Measurements from ENCODE around the gene C1QTNF9B.
A peak's percentile ranks its signal among the peaks of the same experiment; 100 is the strongest.
"Not testable (repeated sequence)": the region's sequence is repeated elsewhere in the genome, so short reads cannot be mapped to it uniquely, and the experiment has no call there.

Gene C1QTNF9B

GRCh38 chr13:23893791-23894190, 3.5 kb downstream of the C1QTNF9B start:
- DNase-seq (ENCODE audit: low read depth), result not testable (repeated sequence)

GRCh38 chr13:23889615-23890607, 7.4 kb downstream of the C1QTNF9B start:
- peak; percentile 22 for DNase-seq (ENCODE audit: low read depth)

GRCh38 chr13:23888658-23889614, 8.4 kb downstream of the C1QTNF9B start, which contains the start of gene MIPEP:
MIPEP (minus strand) TSS chr13:23889400; CDS start chr13:23889320, 80 bp downstream.
- DNase-seq (ENCODE audit: low read depth), result peak; percentile 93

GRCh38 chr13:23884361-23884760, 12.9 kb downstream of the C1QTNF9B start:
- not testable (repeated sequence) for DNase-seq (ENCODE audit: low read depth)

- no peak for DNase-seq (ENCODE audit: low read depth)
Observed at GRCh38 chr13:23883255-23883654, 14.0 kb downstream of the C1QTNF9B start.

- DNase-seq (ENCODE audit: low read depth), result not testable (repeated sequence)
Observed at GRCh38 chr13:23881402-23881800, 15.9 kb downstream of the C1QTNF9B start.

GRCh38 chr13:23880493-23881401, 16.6 kb downstream of the C1QTNF9B start:
- not testable (repeated sequence) for DNase-seq (ENCODE audit: low read depth)

- DNase-seq (ENCODE audit: low read depth), result no peak
Observed at GRCh38 chr13:23877286-23877685, 20.0 kb downstream of the C1QTNF9B start.

- DNase-seq (ENCODE audit: low read depth), result no peak
Observed at GRCh38 chr13:23876265-23876664, 21.0 kb downstream of the C1QTNF9B start.

GRCh38 chr13:23871616-23872220, 25.6 kb downstream of the C1QTNF9B start:
- DNase-seq (ENCODE audit: low read depth), result peak; percentile 50

- no peak for DNase-seq (ENCODE audit: low read depth)
Observed at GRCh38 chr13:23870356-23871140, 26.8 kb downstream of the C1QTNF9B start.

GRCh38 chr13:23868521-23868920, 28.8 kb downstream of the C1QTNF9B start:
- DNase-seq (ENCODE audit: low read depth), result peak; percentile 93

GRCh38 chr13:23867027-23867491, 30.2 kb downstream of the C1QTNF9B start:
- DNase-seq (ENCODE audit: low read depth), result peak; percentile 89

GRCh38 chr13:23866420-23867026, 30.8 kb downstream of the C1QTNF9B start:
- DNase-seq (ENCODE audit: low read depth), result peak; percentile 59

GRCh38 chr13:23865906-23866305, 31.4 kb downstream of the C1QTNF9B start:
- no peak for DNase-seq (ENCODE audit: low read depth)

- DNase-seq (ENCODE audit: low read depth), result peak; percentile 69
Observed at GRCh38 chr13:23865026-23865425, 32.3 kb downstream of the C1QTNF9B start.

GRCh38 chr13:23861310-23861709, 36.0 kb downstream of the C1QTNF9B start:
- no peak for DNase-seq (ENCODE audit: low read depth)

GRCh38 chr13:23859904-23860303, 37.4 kb downstream of the C1QTNF9B start:
- DNase-seq (ENCODE audit: low read depth), result peak; percentile 69

GRCh38 chr13:23859455-23859854, 37.8 kb downstream of the C1QTNF9B start:
- DNase-seq (ENCODE audit: low read depth), result no peak
